Astrocyte (in vitro differentiated cells and primary cell): ENCODE measurements around the gene MRGPRX1.
"Not testable (repeated sequence)": the region's sequence is repeated elsewhere in the genome, so short reads cannot be mapped to it uniquely, and the experiment has no call there.

Source experiments
- EZH2 ChIP-seq: IDR thresholded peaks from 2 replicates; pipeline ENCODE4 v1.6.1; 2012; ENCODE audit warnings: mild to moderate bottlenecking, low read length, inconsistent platforms; ENCODE audit not compliant: insufficient read depth
- TF ChIP-seq, protein P1 (sequence below): IDR thresholded peaks from 2 replicates; pipeline ENCODE4 v1.5.1; 2011; ENCODE audit warnings: low read depth, mild to moderate bottlenecking, inconsistent platforms, low read length, moderate library complexity; ENCODE audit not compliant: insufficient read depth

DNA sequence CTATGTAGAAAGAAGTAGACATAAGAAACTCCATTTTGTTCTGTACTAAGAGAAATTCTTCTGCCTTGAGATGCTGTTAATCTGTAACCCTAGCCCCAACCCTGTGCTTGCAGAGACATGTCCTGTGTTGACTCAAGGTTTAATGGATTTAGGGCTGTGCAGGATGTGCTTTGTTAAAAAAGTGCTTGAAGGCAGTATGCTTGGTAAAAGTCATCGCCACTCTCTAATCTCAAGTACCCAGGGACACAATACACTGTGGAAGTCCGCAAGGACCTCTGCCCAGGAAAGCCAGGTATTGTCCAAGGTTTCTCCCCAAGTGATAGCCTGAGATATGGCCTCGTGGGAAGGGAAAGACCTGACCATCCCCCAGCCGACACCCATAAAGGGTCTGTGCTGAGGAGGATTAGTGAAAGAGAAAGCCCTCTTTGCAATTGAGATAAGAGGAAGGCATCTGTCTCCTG lies 39.0 kb downstream of the MRGPRX1 start:
- TF ChIP-seq, protein P1, sequence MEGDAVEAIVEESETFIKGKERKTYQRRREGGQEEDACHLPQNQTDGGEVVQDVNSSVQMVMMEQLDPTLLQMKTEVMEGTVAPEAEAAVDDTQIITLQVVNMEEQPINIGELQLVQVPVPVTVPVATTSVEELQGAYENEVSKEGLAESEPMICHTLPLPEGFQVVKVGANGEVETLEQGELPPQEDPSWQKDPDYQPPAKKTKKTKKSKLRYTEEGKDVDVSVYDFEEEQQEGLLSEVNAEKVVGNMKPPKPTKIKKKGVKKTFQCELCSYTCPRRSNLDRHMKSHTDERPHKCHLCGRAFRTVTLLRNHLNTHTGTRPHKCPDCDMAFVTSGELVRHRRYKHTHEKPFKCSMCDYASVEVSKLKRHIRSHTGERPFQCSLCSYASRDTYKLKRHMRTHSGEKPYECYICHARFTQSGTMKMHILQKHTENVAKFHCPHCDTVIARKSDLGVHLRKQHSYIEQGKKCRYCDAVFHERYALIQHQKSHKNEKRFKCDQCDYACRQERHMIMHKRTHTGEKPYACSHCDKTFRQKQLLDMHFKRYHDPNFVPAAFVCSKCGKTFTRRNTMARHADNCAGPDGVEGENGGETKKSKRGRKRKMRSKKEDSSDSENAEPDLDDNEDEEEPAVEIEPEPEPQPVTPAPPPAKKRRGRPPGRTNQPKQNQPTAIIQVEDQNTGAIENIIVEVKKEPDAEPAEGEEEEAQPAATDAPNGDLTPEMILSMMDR, result not testable (repeated sequence)
- not testable (repeated sequence) for TF ChIP-seq EZH2
